ENCODE data around the gene TRIM10.

TRIM10 gene

GRCh38 chr6:30172681-30173080 lies 11.7 kb upstream of the TRIM10 start (continued):
- TF ChIP-seq ZNF341 (tag by site-specific recombination; IDR thresholded peaks at IDR 0.05; ENCODE audit: low read depth) (no peak), ZNF157 (tag by site-specific recombination; IDR thresholded peaks at IDR 0.05) (no peak), HOXA7 (CRISPR knock-in tag; IDR thresholded peaks at IDR 0.05; ENCODE audit: borderline replicate concordance) (no peak), YY1 (tag by site-specific recombination; IDR thresholded peaks at IDR 0.05) (no peak), ZNF580 (tag by site-specific recombination; IDR thresholded peaks at IDR 0.05) (no peak)
- TF ChIP-seq, protein P1, sequence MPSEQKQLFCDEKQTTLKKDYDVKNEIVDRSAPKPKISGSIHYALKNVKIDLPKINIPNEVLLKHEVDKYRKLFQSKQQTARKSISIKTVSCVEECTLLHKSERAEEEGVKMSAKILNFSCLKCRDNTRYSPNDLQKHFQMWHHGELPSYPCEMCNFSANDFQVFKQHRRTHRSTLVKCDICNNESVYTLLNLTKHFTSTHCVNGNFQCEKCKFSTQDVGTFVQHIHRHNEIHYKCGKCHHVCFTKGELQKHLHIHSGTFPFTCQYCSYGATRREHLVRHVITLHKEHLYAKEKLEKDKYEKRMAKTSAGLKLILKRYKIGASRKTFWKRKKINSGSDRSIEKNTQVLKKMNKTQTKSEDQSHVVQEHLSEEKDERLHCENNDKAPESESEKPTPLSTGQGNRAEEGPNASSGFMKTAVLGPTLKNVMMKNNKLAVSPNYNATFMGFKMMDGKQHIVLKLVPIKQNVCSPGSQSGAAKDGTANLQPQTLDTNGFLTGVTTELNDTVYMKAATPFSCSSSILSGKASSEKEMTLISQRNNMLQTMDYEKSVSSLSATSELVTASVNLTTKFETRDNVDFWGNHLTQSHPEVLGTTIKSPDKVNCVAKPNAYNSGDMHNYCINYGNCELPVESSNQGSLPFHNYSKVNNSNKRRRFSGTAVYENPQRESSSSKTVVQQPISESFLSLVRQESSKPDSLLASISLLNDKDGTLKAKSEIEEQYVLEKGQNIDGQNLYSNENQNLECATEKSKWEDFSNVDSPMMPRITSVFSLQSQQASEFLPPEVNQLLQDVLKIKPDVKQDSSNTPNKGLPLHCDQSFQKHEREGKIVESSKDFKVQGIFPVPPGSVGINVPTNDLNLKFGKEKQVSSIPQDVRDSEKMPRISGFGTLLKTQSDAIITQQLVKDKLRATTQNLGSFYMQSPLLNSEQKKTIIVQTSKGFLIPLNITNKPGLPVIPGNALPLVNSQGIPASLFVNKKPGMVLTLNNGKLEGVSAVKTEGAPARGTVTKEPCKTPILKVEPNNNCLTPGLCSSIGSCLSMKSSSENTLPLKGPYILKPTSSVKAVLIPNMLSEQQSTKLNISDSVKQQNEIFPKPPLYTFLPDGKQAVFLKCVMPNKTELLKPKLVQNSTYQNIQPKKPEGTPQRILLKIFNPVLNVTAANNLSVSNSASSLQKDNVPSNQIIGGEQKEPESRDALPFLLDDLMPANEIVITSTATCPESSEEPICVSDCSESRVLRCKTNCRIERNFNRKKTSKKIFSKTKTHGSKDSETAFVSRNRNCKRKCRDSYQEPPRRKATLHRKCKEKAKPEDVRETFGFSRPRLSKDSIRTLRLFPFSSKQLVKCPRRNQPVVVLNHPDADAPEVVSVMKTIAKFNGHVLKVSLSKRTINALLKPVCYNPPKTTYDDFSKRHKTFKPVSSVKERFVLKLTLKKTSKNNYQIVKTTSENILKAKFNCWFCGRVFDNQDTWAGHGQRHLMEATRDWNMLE (tag by site-specific recombination; conservative IDR thresholded peaks at IDR 0.05; ENCODE audit: low read depth): no peak
- TF ChIP-seq, protein P2, sequence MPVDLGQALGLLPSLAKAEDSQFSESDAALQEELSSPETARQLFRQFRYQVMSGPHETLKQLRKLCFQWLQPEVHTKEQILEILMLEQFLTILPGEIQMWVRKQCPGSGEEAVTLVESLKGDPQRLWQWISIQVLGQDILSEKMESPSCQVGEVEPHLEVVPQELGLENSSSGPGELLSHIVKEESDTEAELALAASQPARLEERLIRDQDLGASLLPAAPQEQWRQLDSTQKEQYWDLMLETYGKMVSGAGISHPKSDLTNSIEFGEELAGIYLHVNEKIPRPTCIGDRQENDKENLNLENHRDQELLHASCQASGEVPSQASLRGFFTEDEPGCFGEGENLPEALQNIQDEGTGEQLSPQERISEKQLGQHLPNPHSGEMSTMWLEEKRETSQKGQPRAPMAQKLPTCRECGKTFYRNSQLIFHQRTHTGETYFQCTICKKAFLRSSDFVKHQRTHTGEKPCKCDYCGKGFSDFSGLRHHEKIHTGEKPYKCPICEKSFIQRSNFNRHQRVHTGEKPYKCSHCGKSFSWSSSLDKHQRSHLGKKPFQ (tag by site-specific recombination; IDR thresholded peaks at IDR 0.05): no peak

GRCh38 chr6:30171677-30172471 lies 10.9 kb upstream of the TRIM10 start:
- no peaks in the 10 kb centered on the region for H3K4me1 ChIP-seq (ENCODE audit: control insufficient read depth, insufficient read depth, low read length)
- H3K36me3 ChIP-seq (ENCODE audit: control insufficient read depth in 2 of 2, insufficient read depth in 1 of 2, low read length in 2 of 2): no peaks in the 10 kb centered on the region
- POLR2A ChIA-PET: no interaction called here
- H3K27ac ChIP-seq (ENCODE audit: extremely low read depth, low read depth, low read length): no peak overlapping the region
- CTCF ChIA-PET: interaction anchor here (0.8 to 2.5 kb wide), 7 partner anchors 8 to 328 kb away, joined by 4 to 74 read pairs (median 5); partner anchors contain the start of gene PPP1R11
- no peak overlapping the region for H3K4me3 ChIP-seq (ENCODE audit: low read depth, low read length)
- H3K9me3 ChIP-seq (ENCODE audit: control insufficient read depth, insufficient read depth, low read depth, low read length): no peaks in the 10 kb centered on the region
- TF ChIP-seq ZIC2 (tag by site-specific recombination; IDR thresholded peaks at IDR 0.05) (no peak), TSHZ1 (tag by site-specific recombination; IDR thresholded peaks at IDR 0.05; ENCODE audit: borderline replicate concordance) (no peak), ZNF664 (tag by site-specific recombination; IDR thresholded peaks at IDR 0.05) (no peak), ZNF404 (tag by site-specific recombination; IDR thresholded peaks at IDR 0.05) (no peak), ZNF596 (tag by site-specific recombination; IDR thresholded peaks at IDR 0.05) (no peak), PATZ1 (tag by site-specific recombination; IDR thresholded peaks at IDR 0.05) (no peak), HOXA7 (CRISPR knock-in tag; IDR thresholded peaks at IDR 0.05; ENCODE audit: borderline replicate concordance) (no peak)
- TF ChIP-seq, protein P3, sequence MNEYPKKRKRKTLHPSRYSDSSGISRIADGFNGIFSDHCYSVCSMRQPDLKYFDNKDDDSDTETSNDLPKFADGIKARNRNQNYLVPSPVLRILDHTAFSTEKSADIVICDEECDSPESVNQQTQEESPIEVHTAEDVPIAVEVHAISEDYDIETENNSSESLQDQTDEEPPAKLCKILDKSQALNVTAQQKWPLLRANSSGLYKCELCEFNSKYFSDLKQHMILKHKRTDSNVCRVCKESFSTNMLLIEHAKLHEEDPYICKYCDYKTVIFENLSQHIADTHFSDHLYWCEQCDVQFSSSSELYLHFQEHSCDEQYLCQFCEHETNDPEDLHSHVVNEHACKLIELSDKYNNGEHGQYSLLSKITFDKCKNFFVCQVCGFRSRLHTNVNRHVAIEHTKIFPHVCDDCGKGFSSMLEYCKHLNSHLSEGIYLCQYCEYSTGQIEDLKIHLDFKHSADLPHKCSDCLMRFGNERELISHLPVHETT (tag by site-specific recombination; IDR thresholded peaks at IDR 0.05): no peak
- TF ChIP-seq, protein P4, sequence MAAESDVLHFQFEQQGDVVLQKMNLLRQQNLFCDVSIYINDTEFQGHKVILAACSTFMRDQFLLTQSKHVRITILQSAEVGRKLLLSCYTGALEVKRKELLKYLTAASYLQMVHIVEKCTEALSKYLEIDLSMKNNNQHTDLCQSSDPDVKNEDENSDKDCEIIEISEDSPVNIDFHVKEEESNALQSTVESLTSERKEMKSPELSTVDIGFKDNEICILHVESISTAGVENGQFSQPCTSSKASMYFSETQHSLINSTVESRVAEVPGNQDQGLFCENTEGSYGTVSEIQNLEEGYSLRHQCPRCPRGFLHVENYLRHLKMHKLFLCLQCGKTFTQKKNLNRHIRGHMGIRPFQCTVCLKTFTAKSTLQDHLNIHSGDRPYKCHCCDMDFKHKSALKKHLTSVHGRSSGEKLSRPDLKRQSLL (tag by site-specific recombination; IDR thresholded peaks at IDR 0.05): no peak
- TF ChIP-seq, protein P5, sequence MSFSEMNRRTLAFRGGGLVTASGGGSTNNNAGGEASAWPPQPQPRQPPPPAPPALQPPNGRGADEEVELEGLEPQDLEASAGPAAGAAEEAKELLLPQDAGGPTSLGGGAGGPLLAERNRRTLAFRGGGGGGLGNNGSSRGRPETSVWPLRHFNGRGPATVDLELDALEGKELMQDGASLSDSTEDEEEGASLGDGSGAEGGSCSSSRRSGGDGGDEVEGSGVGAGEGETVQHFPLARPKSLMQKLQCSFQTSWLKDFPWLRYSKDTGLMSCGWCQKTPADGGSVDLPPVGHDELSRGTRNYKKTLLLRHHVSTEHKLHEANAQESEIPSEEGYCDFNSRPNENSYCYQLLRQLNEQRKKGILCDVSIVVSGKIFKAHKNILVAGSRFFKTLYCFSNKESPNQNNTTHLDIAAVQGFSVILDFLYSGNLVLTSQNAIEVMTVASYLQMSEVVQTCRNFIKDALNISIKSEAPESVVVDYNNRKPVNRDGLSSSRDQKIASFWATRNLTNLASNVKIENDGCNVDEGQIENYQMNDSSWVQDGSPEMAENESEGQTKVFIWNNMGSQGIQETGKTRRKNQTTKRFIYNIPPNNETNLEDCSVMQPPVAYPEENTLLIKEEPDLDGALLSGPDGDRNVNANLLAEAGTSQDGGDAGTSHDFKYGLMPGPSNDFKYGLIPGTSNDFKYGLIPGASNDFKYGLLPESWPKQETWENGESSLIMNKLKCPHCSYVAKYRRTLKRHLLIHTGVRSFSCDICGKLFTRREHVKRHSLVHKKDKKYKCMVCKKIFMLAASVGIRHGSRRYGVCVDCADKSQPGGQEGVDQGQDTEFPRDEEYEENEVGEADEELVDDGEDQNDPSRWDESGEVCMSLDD (tag by site-specific recombination; IDR thresholded peaks at IDR 0.05): no peak
